Stomach (tissue), 4 donors: ENCODE data around the gene NCOA1.

Source experiments
- CTCF ChIP-seq, 7 experiments: fragments of 450-650 bp in 4 of 7; fragments of 200-600 bp in 3 of 7; sonication (generic) in 3 of 7; IDR thresholded peaks; one replicate each; pipeline ENCODE4 v1.5.1; 2016 to 2019; ENCODE audit warnings: antibody characterized with exemption in 7 of 7, control low read depth in 2 of 7, mild to moderate bottlenecking in 1 of 7
- EP300 ChIP-seq: sonication (generic); formaldehyde crosslinking; IDR thresholded peaks from one replicate; pipeline ENCODE4 v1.6.1; 2017; ENCODE audit warnings: antibody characterized with exemption
- POLR2A ChIP-seq, 4 donors: fragments of 450-650 bp; IDR thresholded peaks; one replicate each; pipeline ENCODE4 v1.6.1; 2016; ENCODE audit warnings: antibody characterized with exemption in 4 of 4, control low read depth in 2 of 4, mild to moderate bottlenecking in 1 of 4, moderate library complexity in 1 of 4
- POLR2AphosphoS5 ChIP-seq, 3 donors: sonication (generic); formaldehyde crosslinking; IDR thresholded peaks; one replicate each; pipeline ENCODE4 v1.6.1; 2016; ENCODE audit warnings: antibody characterized with exemption in 3 of 3

DNA sequence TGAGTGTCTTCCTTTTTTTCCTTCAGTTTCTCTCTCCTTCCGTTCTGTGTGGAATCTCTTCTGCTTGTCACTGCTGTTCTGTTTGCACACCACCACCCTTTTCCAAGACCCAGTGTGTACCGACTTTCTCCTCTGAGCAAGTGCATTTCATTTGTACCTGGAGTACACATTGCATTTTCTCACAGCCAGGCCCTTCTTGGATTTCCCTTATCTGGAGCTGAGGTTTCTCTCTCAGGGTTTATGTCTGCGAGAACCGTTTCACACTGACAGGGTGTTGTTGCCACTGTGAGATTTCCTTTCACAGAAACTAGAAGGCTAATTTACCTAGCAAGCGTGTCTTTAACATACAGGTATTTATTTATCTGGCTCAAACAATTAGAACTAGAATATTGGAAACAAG is 26.2 kb downstream of the NCOA1 start:
- TF ChIP-seq EP300 = no peak
- no peak for TF ChIP-seq CTCF (IDR thresholded peaks at IDR 0.05)
- TF ChIP-seq POLR2A (IDR thresholded peaks at IDR 0.05) = no peak
- no peak for TF ChIP-seq POLR2AphosphoS5 (IDR thresholded peaks at IDR 0.05)
